Nucleus accumbens (tissue), 56 donors: ENCODE measurements around the gene CLCA1.
A peak's percentile ranks its signal among the peaks of the same experiment; 100 is the strongest.

Experiments
- DNase-seq, 56 donors: peaks; one replicate each; lab custom pipeline; 2025; lab: John Stamatoyannopoulos, UW

The CLCA1 gene

DNA sequence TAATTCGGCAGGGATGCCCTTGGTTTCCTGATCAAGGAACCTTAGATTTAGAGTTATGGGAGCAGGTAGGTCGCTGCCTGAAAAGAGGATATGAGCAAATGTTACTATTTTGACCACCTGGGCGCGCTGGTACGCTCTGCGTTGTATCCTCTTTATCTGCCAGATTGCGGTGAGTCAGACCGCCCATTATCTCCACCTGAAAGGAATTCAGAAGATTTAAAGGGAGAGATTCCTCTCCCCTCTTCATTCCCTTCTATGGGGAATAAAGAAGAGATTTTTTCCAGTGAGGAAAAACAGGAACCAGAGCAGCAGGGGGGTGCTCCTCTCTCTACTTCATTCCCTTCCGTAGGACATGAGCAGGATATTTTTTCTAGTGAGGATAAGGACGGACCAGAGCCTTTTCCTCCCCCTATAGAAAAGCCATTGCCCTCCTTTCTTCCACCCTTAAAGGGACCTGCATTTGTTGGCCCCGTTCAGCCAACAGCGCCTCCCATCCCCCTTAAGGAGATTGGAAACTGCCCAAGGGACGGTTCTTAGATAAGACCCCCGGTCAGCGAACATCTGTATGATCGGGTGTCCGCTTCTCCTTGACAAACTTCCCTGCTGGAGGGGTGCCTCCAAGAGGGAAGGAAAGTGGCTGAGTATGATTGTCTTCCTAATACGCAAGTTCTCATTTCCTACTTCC lies 34.1 kb downstream of the CLCA1 start:
- peak in 7 of 56 donors; percentile 3 to 55 (median 17) for DNase-seq

DNA sequence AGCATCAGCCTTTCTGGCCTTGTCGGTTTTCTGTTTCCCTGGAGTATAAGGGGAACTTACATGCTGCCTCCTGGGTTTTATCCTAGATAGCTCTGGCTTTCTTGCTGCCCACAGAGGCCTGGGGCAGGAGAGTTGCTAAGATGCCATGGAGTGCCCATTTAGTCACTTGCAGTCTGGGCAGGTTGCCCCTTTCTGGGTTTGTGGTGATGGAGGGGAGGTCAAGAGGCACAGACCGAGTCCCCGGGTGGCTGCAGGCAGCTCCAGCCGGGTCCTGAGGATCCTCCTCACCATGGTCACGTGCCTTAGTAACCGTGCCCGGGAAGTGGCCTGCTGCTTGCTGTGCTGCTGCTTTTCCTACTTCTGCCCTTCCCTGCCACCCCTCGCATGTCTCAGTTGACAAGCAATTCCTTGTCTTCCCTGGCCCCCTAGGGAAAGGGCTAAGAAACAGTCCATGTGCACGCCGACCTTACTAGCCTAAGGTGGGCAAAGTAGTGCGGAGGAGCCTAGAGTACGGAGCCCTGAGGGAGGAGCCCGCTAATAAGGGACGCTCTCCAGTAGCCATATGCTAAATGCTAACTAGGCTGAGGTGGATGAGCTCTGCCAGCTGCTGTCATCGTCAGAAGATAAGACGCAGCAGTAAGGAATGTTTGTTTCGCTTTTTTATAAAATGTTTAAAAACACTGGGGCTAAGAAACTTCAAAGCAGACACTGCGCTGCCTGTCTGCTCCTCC lies 34.8 kb downstream of the CLCA1 start:
- DNase-seq: peak in 25 of 56 donors; percentile 5 to 49 (median 28)

- peak in 2 of 56 donors; percentile 20 to 23 for DNase-seq
These were observed 35.4 kb downstream of the CLCA1 start for GRCh38 chr1:86504137-86504479.

DNA sequence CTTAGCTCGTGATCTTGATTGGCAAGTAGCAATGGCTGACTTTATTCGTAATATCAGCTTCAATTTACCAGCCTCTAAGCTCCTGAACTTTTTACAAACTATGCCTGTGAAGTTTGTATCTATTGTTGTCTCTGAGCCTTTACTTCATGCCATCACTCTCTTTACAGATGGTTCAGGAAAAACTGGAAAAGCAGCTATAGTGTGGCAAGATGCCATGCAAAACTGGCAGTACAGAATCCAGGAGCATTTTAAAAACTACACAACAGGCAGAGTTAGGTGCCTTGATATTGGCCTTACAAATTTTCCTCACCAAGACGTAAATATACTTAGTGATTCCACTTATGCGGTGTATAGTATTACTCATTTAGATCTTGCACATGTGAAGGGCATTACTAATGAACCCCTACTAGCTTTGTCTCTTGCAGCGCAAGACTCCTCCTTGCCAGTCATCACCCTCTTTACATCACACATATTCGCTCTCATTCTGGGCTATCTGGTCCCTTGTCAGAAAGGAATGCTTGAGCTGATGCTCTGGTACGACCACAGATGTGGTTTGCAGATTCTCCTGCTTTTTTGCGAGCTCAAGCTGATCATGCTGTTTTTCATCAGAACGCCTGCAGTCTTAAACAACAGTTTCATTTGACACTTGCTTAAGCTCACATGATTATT lies 36.3 kb downstream of the CLCA1 start:
- DNase-seq: no peak

- no peak for DNase-seq
These were observed 36.8 kb downstream of the CLCA1 start for GRCh38 chr1:86505564-86505902.

GRCh38 chr1:86507935-86508582 lies 39.3 kb downstream of the CLCA1 start:
- peak in 2 of 56 donors; percentile 2 to 21 for DNase-seq

- DNase-seq: no peak
These were observed 39.8 kb downstream of the CLCA1 start for GRCh38 chr1:86508583-86508969.

DNA sequence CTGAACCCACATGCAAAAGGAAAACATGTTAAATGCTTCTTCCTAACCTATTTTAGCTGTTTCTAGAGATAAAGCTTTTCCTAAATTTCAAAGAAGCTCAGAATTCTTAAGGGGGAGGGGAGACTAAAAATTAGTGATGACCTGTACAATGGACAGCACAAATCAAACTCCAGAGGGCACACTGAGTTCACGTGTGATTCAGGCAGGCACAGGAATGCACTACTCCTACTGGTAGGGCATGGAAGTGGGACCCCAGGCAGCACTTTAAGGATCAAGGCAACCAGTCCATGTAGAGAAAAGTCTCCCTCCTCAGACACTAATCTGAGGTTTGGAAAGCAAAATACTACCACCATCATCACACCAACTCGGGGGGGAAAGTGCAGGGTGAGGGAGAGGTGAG lies 46.9 kb downstream of the CLCA1 start:
- DNase-seq: peak in 23 of 56 donors; percentile 5 to 57 (median 28)

- no peak for DNase-seq
These were observed 47.6 kb downstream of the CLCA1 start for GRCh38 chr1:86516335-86516734.

GRCh38 chr1:86517336-86517735 lies 48.6 kb downstream of the CLCA1 start:
- no peak for DNase-seq

GRCh38 chr1:86520789-86521521 lies 52.2 kb downstream of the CLCA1 start:
- no peak for DNase-seq

- no peak for DNase-seq
These were observed 52.8 kb downstream of the CLCA1 start for GRCh38 chr1:86521522-86521891.

DNA sequence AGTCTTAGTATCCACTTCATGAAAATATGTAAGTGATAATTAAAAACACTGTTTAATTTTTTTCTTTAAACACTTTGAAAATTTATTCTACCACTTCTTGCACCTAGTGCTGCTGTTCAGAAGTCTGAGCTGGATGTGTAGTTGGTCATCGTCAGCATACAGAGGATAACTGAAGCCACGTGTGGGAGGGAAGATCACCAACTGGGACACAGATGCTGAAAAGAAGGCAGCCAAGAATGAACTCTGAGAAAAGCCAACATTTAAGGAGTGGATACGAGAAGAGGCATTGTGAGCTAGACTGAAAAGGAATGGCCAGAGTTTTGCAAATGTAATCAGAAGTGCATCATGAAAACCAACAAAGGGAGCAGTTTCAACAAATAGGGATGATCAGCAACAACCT lies 53.5 kb downstream of the CLCA1 start:
- no peak for DNase-seq

GRCh38 chr1:86523670-86524354 lies 55.1 kb downstream of the CLCA1 start:
- no peak for DNase-seq

GRCh38 chr1:86527306-86527705 lies 58.6 kb downstream of the CLCA1 start:
- no peak for DNase-seq

- DNase-seq: no peak
These were observed 61.6 kb downstream of the CLCA1 start for GRCh38 chr1:86530211-86530845.

DNA sequence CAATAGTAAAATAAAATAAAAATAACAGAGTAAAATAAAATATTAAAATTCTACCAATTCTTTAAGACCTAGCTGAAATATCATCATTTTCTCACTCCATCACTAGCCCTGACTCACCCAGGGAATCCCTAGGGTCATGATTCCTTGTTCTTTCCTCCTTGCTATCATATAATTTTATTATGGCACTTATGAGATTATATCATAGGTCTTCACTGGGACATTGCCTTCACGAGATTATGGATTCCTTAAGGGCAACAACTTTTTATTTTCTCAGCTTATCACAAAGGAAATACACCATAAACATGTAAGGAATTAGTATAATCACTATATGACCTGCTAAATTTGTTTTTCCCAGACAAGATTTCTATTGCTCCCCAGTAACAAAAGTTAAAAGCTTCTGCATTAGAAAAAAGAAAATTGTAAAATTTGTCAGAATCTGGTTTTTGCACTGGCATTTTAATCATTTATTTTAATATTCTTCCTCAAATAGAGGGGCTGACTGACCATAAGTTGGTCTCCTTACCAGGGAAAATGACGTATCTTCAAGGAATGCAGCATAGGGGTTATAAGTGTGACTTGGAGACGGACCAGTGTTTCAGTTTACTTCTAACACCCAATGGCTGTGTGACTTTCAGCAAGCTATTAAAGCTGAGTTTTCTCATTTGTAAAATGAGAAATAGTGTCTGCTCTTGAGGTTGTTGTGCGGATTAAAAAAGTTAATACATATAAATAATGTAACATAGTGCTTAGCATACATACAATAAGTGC lies 69.4 kb downstream of the CLCA1 start:
- no peak for DNase-seq

DNA sequence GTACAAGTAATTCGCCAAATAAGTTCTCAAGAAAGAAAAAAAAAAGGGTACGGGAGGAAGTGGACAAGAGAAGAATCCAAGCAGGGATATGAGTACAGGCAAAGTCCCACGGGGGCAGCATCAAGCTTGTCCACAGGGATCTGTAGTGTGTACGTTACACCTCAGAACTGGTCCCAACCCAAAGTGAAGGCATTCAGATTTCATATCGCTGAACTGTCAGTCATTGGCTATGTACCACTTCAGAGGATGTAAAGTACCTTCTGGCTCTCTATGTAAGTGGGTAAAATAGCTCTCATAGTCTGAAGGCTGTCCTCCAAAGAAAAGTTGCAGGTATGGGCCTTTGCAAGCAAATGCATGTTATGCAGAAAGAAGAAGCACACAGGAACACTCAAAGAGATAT lies 70.0 kb downstream of the CLCA1 start:
- no peak for DNase-seq

DNA sequence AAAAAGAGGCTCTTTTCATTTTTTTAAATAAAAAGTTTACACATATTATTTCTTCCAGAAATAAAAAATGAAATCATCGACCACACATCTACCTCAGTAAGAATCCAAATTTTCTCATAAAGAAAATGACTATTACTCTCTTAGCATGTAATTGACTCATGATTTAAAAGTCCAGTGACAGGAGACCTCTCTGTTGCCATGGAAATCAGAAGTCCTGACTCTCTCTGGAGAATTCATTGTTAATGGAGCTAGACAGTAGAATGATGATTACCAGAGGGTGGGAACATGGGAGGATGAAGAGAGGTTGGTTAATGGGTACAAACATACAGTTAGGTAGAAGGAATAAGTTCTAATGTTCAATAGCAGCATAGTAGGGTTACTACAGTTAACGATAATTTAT lies 73.1 kb downstream of the CLCA1 start:
- DNase-seq: no peak
